OCI-M2 (cell line): ENCODE results near the gene NKX2-1.

Source experiments
- DNase-seq: peaks from one replicate; lab custom pipeline; 2025; ENCODE audit not compliant: unreplicated experiment; lab: John Stamatoyannopoulos, UW

The NKX2-1 gene

DNA sequence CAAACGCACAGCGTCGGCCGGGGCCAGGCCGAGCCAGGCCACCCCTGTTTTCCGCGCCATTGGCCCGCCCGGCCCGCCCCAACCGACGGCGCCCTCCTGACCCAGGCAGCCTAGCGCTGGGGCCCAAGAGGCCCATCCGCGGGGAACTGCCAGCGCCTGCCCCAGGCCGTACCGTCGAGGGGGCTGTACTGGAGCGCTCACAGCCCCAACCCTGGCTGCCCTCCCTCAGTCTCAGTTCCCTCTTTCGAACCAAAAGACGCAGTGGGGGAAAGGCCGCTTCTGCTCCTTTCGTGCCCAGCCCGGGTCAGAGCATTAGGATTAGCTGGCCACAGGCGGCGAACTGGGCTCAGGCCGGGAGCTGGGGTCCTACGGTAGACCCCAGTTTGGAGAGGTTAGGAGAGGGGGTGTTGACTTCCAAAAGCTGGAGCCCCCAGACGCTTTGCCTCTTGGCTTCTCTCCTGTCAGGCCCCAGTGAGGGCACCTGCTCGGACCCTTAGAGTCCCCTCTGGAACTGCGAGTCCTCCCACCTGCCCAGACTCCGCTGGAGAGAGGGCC is 1.9 kb downstream of the NKX2-1 start:
- no peak for DNase-seq

DNA sequence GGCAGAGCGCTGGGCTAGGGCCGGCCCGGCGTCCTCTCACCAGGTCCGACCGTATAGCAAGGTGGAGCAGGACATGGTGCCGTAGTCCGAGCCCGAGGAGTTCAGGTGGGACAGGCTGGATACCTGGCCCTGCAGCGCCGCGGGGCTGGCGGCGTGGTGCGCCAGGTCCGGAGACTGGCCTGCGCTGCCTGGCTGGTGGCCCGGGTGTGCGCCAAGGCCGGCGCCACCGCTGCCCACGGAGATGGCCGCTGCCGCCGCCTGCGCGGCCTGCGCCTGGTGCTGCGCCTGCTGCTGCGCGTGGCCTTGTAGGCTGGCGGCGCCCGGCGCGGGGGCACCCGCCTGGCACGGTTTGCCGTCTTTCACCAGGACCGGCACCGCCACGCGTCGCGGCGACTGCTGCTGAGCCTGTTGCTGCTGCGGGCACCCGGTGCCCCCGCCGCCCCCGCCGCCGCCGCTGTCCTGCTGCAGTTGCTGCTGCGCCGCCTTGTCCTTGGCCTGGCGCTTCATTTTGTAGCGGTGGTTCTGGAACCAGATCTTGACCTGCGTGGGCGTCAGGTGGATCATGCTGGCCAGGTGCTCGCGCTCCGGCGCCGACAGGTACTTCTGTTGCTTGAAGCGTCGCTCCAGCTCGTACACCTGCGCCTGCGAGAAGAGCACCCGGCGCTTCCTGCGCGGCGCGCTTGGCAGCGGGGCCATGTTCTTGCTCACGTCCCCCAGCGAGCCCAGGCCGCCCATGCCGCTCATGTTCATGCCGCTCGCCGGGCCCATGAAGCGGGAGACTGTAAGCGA is 2.6 kb downstream of the NKX2-1 start:
- DNase-seq: no peak

DNA sequence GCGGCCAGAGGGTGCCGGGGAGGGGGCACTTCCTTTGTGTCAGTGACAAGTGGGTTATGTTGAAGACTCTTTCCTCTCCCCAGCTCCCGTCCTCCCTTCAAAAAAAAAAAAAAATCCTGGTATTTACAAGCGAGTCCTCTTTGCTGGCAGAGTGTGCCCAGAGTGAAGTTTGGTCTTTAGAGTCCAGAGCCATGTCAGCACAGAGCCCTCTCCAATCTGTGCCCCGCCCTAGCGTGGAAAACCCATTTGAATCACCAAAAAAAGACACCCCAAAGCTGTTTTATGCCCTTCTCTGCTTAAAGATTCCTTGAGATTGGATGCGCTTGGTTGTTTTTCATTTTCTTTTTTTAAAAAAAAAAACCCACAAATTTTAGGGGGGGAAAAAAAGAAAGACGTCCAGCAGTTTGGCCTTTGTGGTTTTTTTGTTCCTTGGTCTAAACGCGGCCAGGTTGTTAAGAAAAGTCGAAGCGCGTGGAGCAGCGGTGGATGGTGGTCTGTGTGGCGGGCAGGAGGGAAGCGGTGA is 3.3 kb downstream of the NKX2-1 start:
- DNase-seq: no peak

DNA sequence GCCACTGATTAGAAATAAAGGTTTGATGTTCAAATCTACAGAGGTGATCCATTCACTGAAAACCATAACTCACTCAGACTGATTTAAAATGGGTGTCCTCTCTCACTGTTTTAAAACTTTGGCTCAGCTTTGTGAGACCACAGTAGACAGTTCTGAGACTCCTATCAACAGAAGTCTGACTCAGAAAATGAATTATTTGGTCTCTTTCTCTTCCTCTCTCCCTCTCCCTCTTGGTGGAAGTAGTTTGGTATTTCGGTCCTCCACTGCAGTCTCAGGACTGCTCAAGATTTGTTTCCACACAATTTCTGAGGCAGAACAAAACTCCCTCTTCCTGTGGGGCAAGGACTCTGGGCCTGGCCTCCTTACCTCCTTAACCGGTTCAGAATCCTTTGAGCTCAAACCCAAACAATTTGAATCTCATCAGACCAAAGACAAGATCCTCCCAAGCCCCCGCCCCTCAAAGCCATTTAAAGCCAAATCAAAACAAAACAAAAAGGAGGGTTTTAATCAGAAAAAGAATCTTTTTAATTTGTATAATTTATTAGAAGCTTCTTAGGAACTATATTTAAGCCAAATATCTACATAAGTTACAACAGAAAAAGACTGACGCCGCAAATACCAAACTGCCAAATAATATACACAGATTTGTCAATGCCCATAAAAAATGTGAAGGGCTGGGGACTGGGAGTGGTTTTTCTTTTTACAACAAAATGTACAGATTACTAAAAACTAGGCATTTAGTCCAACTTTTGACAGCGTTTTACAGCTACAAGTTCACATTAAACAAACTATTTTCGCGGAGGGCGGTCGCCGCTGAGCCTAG is 3.9 kb downstream of the NKX2-1 start:
- no peak for DNase-seq

- DNase-seq: no peak
Measured at GRCh38 chr14:36515105-36515593, 4.9 kb downstream of the NKX2-1 start.

DNA sequence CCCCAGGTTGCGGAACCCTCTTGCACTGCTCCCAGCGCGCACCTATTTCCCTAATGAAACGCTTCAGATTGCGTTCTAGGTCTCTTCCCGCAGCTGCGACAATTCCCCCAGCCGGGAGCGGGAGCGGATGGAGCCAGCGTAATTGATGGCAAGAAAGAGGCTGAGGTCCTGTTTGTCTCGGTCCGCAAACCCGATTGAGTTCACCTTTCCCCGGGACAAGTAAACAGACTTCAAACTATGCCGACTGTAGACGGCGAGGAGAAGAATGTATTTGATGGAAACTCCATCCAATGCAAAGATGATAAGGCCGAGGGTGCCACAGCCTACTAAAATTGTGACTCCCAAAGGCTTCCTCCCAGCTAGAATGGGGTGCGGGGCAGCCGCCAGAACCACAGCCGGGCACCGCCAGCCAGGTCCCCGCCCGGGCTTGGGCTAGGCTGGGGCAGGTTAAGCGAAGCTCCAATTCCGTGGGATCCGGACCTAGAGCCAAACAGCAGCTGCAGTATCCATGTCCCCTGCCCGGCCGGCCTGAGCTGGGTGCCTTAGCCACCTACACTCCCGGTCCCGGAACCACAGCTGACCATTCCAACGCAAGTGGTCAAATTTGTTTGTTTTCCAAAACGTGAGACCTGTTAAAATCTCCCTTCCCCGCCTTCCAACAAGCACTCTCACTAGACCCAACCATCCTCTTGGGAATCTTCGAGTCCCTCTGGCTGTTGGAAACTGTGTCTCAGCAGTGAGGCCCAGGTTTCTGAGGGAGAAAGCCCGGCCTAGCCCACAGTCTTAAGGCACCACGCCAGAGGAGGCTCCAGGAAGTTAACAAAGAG is 5.5 kb downstream of the NKX2-1 start:
- DNase-seq: no peak

DNA sequence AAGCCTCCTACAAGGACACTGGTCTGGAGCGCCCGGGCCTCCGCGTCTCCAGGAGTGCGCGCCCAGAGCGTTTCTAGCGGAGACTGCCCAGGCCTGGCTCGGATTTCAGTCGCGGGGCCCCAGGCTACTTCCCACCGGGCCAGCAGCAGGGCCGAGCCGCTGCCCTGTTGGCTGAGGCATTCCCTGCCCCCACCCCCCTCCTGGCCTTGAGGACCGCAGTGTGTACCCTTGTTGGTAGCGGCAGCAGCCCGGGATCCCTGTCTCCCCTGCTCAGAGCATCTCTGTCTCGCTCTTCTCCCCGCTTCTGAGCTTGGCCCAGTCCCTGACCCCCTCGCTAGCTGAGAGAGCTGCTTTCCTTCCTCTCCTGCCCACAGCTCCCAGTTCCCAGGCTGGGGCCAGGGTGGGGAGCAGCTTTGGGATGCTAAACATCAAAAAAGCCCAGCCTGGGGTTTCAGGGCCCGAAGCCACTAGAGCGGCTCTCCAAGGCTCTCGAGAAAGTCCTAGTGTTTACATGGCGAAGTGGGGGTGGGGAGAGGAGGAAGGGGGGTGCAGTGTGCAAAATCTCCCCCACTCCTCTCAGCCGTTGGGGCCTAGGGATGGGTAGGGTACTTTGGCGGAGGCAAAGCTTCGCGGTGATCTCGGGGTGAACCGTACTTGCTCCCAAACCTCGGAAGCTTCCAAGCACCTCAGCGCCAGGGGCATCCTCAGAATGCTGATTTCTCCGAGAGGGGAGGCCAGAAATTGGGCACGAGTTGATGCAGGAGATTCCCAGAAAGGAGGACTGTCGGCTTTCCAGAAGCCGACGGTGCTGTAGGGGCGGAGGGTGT is 6.4 kb downstream of the NKX2-1 start:
- DNase-seq: no peak

GRCh38 chr14:36513012-36513420 is 7.0 kb downstream of the NKX2-1 start:
- DNase-seq: no peak

DNA sequence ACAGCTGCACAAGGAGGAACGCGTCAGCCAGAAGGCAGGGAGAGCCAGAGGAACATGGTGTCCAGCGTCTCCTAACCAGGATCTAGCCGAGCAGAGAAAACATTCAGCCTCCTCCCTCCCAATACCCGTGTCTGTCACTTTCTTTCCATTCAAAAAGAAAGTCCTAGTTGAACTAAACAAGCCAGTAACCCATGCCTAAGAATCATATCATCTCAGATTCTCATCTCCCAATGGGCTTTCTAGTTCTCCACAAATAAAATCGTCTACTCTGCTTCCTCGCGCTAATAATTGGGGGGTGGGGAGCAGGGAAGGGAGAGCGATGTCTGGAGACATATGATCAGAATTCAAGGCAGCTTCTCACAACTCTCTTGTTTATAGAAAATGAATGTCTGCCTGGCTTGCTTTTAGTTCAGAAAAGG is 7.4 kb downstream of the NKX2-1 start:
- no peak for DNase-seq

GRCh38 chr14:36511981-36512584 is 7.9 kb downstream of the NKX2-1 start:
- DNase-seq: no peak

- DNase-seq: no peak
Measured at GRCh38 chr14:36510874-36511273, 9.2 kb downstream of the NKX2-1 start.

GRCh38 chr14:36510078-36510799 is 9.8 kb downstream of the NKX2-1 start:
- no peak for DNase-seq

- DNase-seq: no peak
Measured at GRCh38 chr14:36509069-36509917, 10.7 kb downstream of the NKX2-1 start.

- no peak for DNase-seq
Measured at GRCh38 chr14:36508418-36509068, 11.5 kb downstream of the NKX2-1 start.

DNA sequence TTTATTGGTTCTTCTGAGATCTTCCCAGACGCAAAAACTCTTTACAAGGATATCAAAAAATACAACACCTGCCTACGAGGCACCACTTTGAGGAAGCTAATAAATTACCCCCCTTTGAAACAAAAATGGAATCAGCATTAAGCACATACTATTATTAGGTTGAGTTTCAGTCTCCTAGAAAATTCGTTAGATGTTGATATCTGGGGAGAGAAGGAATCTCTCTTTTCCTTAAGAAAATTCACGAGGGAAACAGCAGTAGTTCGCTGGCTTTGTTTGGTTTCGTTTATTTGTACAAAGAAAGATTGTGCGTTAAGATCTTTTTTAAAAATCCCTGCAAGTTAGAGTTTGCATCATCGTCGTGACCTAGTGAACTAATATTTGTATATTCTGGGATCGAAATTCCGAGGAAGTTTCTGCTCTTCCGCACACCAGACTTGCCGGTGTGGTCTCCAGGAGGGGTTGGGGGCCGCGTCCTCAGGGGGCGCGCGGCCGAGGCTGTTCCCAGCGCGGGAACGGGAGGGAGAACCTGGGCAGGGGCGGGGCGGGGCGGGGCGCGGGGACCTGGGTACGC is 12.1 kb downstream of the NKX2-1 start:
- no peak for DNase-seq

DNA sequence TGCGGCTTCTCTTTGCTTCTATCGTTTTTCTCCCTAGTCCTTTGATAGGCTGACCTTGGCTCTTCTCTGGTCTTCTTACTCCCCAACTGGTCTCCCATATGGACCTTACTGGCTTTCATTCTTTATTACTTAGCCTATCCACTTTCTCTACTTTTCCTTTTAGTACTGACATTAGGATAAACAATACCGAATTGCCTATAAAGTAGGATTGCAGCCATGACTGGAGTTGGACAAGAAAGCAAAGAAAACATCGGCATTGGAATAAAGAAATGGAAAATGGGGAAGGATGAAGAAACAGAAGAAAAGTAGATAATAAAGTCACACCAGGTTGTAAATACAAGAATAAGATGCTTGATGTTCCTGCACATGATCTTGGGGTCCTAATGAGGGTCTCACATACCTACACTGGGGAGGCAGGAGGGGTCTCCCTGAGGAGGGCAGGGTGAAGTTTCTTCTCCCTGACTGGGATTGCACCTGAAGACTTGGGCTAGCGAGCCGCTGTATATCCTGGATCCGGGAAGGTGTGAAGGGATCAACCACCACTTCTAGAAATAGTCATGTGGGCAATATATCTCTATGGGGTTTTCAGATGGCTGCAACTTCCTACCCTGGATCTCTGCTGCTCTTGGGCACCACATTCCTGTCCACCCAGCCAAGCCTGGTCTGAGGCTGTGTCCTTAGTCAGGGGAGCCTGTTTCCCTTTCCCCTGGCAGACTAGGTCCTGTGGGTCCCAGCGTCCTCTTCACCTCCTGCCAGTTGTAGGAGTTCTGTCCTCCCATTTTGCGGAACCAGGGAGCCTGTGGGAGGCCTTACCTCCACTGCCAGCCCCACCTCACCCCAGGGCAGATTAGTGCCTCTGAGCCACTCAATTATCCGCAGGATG is 13.1 kb downstream of the NKX2-1 start:
- DNase-seq: no peak
